ENCODE data around the gene TSPAN6. TPM values are rescaled to one million over a fixed set of nuclear protein-coding genes. Genes with fewer than 3 reads are reported as not detected.

The TSPAN6 gene
- polyA plus RNA-seq, 1 donor from 2014 or later = 63.3 TPM

DNA sequence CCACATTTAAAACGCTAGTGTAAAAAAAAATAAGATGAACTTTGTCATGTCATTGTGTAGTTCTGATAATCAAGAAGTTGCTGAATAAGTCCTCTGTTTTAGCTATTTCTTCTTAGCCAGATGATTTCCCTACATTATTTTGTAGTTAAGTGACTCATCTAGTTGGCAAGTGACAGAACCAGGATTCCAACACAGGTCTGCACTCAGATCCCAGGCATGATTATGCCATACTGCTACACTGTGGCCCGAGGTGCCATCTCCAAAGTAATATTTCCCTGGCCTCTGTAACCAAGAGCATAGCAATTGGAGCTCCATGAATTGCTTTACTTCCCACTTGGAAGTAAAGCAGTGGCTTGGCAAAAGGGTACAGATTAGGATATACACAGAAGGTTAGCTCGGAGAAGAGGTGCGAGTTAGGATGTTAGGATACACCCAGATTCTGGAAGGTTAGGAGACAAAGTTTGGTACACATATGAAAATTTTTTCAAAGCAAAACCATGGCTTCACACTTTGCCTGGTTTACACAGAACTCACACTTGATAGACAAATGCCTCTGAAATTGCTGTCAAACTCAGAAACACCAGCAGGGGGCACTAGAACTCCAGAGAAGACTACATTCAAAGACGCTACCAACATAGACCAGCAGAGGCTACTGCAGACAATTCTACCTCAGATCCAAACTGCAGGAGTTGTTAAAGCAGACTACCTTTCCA, 48.8 kb upstream of the TSPAN6 start:
- Histone ChIP-seq H3K9me3 (ENCODE audit: low read length) (no peaks in the 10 kb centered on the region), H3K27ac (ENCODE audit: low read length) (no peak overlapping the region), H2AFZ (ENCODE audit: low read depth, low read length) (no peak overlapping the region), H3K27me3 (ENCODE audit: insufficient read depth, low read depth, low read length) (no peaks in the 10 kb centered on the region), H3K9ac (ENCODE audit: low read length) (no peak overlapping the region), H4K20me1 (ENCODE audit: insufficient read depth) (no peaks in the 10 kb centered on the region), H3K79me2 (replicated peaks; ENCODE audit: insufficient read depth, low read length) (no peaks in the 10 kb centered on the region), H3K4me3 (ENCODE audit: low read length) (no peak overlapping the region), H3K4me2 (ENCODE audit: low read length) (no peak overlapping the region), H3K36me3 (ENCODE audit: insufficient read depth, low read length) (no peaks in the 10 kb centered on the region), H3F3A (ENCODE audit: insufficient read depth, low read length, poor library complexity, severe bottlenecking) (no peaks in the 10 kb centered on the region), H3K9me2 (ENCODE audit: insufficient read depth, low read length) (no peaks in the 10 kb centered on the region)
- TF ChIP-seq TAF1 (IDR thresholded peaks at IDR 0.05; ENCODE audit: low read depth) = no peak
- peak; percentile 90 for TF ChIP-seq SMC3 (conservative IDR thresholded peaks at IDR 0.05; ENCODE audit: poor library complexity)
- TF ChIP-seq RAD21 (conservative IDR thresholded peaks at IDR 0.05) = peak; percentile 89
- TF ChIP-seq, protein P1, sequence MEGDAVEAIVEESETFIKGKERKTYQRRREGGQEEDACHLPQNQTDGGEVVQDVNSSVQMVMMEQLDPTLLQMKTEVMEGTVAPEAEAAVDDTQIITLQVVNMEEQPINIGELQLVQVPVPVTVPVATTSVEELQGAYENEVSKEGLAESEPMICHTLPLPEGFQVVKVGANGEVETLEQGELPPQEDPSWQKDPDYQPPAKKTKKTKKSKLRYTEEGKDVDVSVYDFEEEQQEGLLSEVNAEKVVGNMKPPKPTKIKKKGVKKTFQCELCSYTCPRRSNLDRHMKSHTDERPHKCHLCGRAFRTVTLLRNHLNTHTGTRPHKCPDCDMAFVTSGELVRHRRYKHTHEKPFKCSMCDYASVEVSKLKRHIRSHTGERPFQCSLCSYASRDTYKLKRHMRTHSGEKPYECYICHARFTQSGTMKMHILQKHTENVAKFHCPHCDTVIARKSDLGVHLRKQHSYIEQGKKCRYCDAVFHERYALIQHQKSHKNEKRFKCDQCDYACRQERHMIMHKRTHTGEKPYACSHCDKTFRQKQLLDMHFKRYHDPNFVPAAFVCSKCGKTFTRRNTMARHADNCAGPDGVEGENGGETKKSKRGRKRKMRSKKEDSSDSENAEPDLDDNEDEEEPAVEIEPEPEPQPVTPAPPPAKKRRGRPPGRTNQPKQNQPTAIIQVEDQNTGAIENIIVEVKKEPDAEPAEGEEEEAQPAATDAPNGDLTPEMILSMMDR (IDR thresholded peaks at IDR 0.05; ENCODE audit: poor library complexity, severe bottlenecking) = peak; percentile 93

- Histone ChIP-seq H3K9me2 (ENCODE audit: insufficient read depth, low read length) (no peaks in the 10 kb centered on the region), H2AFZ (ENCODE audit: low read depth, low read length) (no peak overlapping the region), H3K4me2 (ENCODE audit: low read length) (no peak overlapping the region), H3K27me3 (ENCODE audit: insufficient read depth, low read depth, low read length) (no peaks in the 10 kb centered on the region), H3K36me3 (ENCODE audit: insufficient read depth, low read length) (no peaks in the 10 kb centered on the region), H3K27ac (ENCODE audit: low read length) (no peak overlapping the region), H4K20me1 (ENCODE audit: insufficient read depth) (no peaks in the 10 kb centered on the region), H3K9ac (ENCODE audit: low read length) (no peak overlapping the region), H3K79me2 (replicated peaks; ENCODE audit: insufficient read depth, low read length) (no peaks in the 10 kb centered on the region), H3K4me3 (ENCODE audit: low read length) (no peak overlapping the region), H3F3A (ENCODE audit: insufficient read depth, low read length, poor library complexity, severe bottlenecking) (no peaks in the 10 kb centered on the region), H3K9me3 (ENCODE audit: low read length) (no peaks in the 10 kb centered on the region)
- TF ChIP-seq, protein P2, sequence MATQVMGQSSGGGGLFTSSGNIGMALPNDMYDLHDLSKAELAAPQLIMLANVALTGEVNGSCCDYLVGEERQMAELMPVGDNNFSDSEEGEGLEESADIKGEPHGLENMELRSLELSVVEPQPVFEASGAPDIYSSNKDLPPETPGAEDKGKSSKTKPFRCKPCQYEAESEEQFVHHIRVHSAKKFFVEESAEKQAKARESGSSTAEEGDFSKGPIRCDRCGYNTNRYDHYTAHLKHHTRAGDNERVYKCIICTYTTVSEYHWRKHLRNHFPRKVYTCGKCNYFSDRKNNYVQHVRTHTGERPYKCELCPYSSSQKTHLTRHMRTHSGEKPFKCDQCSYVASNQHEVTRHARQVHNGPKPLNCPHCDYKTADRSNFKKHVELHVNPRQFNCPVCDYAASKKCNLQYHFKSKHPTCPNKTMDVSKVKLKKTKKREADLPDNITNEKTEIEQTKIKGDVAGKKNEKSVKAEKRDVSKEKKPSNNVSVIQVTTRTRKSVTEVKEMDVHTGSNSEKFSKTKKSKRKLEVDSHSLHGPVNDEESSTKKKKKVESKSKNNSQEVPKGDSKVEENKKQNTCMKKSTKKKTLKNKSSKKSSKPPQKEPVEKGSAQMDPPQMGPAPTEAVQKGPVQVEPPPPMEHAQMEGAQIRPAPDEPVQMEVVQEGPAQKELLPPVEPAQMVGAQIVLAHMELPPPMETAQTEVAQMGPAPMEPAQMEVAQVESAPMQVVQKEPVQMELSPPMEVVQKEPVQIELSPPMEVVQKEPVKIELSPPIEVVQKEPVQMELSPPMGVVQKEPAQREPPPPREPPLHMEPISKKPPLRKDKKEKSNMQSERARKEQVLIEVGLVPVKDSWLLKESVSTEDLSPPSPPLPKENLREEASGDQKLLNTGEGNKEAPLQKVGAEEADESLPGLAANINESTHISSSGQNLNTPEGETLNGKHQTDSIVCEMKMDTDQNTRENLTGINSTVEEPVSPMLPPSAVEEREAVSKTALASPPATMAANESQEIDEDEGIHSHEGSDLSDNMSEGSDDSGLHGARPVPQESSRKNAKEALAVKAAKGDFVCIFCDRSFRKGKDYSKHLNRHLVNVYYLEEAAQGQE (IDR thresholded peaks at IDR 0.05; ENCODE audit: borderline replicate concordance) = no peak
- no peak for TF ChIP-seq POLR2AphosphoS5 (IDR thresholded peaks at IDR 0.05)
- TF ChIP-seq MXI1 (conservative IDR thresholded peaks at IDR 0.05; ENCODE audit: poor library complexity, severe bottlenecking) = no peak
- TF ChIP-seq EP300 (conservative IDR thresholded peaks at IDR 0.05; ENCODE audit: poor library complexity, severe bottlenecking) = no peak
- TF ChIP-seq RAD21 (conservative IDR thresholded peaks at IDR 0.05) = no peak
- TF ChIP-seq SMC3 (conservative IDR thresholded peaks at IDR 0.05; ENCODE audit: poor library complexity) = no peak
- no peak for TF ChIP-seq TAF1 (IDR thresholded peaks at IDR 0.05; ENCODE audit: low read depth)
Observed at GRCh38 chrX:100682939-100683338, 46.3 kb upstream of the TSPAN6 start.

- H3K4me2 ChIP-seq (ENCODE audit: low read length) = no peak overlapping the region
- no peaks in the 10 kb centered on the region for H4K20me1 ChIP-seq (ENCODE audit: insufficient read depth)
- no peaks in the 10 kb centered on the region for H3K36me3 ChIP-seq (ENCODE audit: insufficient read depth, low read length)
- H3K27me3 ChIP-seq (ENCODE audit: insufficient read depth, low read depth, low read length) = no peaks in the 10 kb centered on the region
- H3K9ac ChIP-seq (ENCODE audit: low read length) = no peak overlapping the region
- H3K9me2 ChIP-seq (ENCODE audit: insufficient read depth, low read length) = no peaks in the 10 kb centered on the region
- H3K79me2 ChIP-seq (replicated peaks; ENCODE audit: insufficient read depth, low read length) = no peaks in the 10 kb centered on the region
- no peak overlapping the region for H2AFZ ChIP-seq (ENCODE audit: low read depth, low read length)
- TF ChIP-seq EP300 (conservative IDR thresholded peaks at IDR 0.05; ENCODE audit: poor library complexity, severe bottlenecking) = no peak
- TF ChIP-seq POLR2AphosphoS5 (IDR thresholded peaks at IDR 0.05) = no peak
- TF ChIP-seq MXI1 (conservative IDR thresholded peaks at IDR 0.05; ENCODE audit: poor library complexity, severe bottlenecking) = no peak
- TF ChIP-seq, protein P2 (IDR thresholded peaks at IDR 0.05; ENCODE audit: borderline replicate concordance) = no peak
- TF ChIP-seq SMC3 (conservative IDR thresholded peaks at IDR 0.05; ENCODE audit: poor library complexity) = no peak
- TF ChIP-seq TAF1 (IDR thresholded peaks at IDR 0.05; ENCODE audit: low read depth) = no peak
- TF ChIP-seq RAD21 (conservative IDR thresholded peaks at IDR 0.05) = no peak
- TF ChIP-seq, protein P1 (IDR thresholded peaks at IDR 0.05; ENCODE audit: poor library complexity, severe bottlenecking) = no peak
- TF ChIP-seq EZH2 (IDR thresholded peaks at IDR 0.05; ENCODE audit: borderline replicate concordance, insufficient read depth, low read length, poor library complexity, severe bottlenecking) = no peak
- H3F3A ChIP-seq (ENCODE audit: insufficient read depth, low read length, poor library complexity, severe bottlenecking) = no peaks in the 10 kb centered on the region
- no peaks in the 10 kb centered on the region for H3K9me3 ChIP-seq (ENCODE audit: low read length)
- no peak overlapping the region for H3K27ac ChIP-seq (ENCODE audit: low read length)
- no peak overlapping the region for H3K4me3 ChIP-seq (ENCODE audit: low read length)
Observed at GRCh38 chrX:100681599-100681998, 45.0 kb upstream of the TSPAN6 start.

Measured in neural cell (in vitro differentiated cells).